ENCODE results near the gene IFNGR1.
"Not testable (repeated sequence)": the region's sequence is repeated elsewhere in the genome, so short reads cannot be mapped to it uniquely, and the experiment has no call there.

Gene IFNGR1

GRCh38 chr6:137210903-137211302, 8.3 kb downstream of the IFNGR1 start:
- peak; percentile 35 for DNase-seq

GRCh38 chr6:137208279-137208678, 10.9 kb downstream of the IFNGR1 start:
- DNase-seq, result no peak

- DNase-seq, result not testable (repeated sequence)
Observed at GRCh38 chr6:137207457-137207856, 11.7 kb downstream of the IFNGR1 start.

- DNase-seq, result peak; percentile 44
Observed at GRCh38 chr6:137206577-137206976, 12.6 kb downstream of the IFNGR1 start.

GRCh38 chr6:137203256-137203655, 15.9 kb downstream of the IFNGR1 start:
- DNase-seq, result no peak

GRCh38 chr6:137202078-137202477, 17.1 kb downstream of the IFNGR1 start:
- no peak for DNase-seq

GRCh38 chr6:137201006-137201405, 18.2 kb downstream of the IFNGR1 start:
- peak; percentile 21 for DNase-seq

- DNase-seq, result no peak
Observed at GRCh38 chr6:137200288-137200687, 18.9 kb downstream of the IFNGR1 start.

- DNase-seq, result no peak
Observed at GRCh38 chr6:137197684-137198645, 21.2 kb downstream of the IFNGR1 start.

GRCh38 chr6:137193256-137194070, 25.7 kb downstream of the IFNGR1 start:
- no peak for DNase-seq

- no peak for DNase-seq
Observed at GRCh38 chr6:137192821-137193220, 26.4 kb downstream of the IFNGR1 start.

GRCh38 chr6:137191670-137192069, 27.5 kb downstream of the IFNGR1 start:
- no peak for DNase-seq

GRCh38 chr6:137191236-137191635, 27.9 kb downstream of the IFNGR1 start:
- no peak for DNase-seq

GRCh38 chr6:137190583-137191094, 28.5 kb downstream of the IFNGR1 start:
- DNase-seq, result peak; percentile 43

- no peak for DNase-seq
Observed at GRCh38 chr6:137188855-137189254, 30.3 kb downstream of the IFNGR1 start.

- no peak for DNase-seq
Observed at GRCh38 chr6:137185290-137185689, 33.9 kb downstream of the IFNGR1 start.

GRCh38 chr6:137182654-137183073, 36.5 kb downstream of the IFNGR1 start:
- no peak for DNase-seq

- peak; percentile 57 for DNase-seq
Observed at GRCh38 chr6:137181891-137182653, 37.1 kb downstream of the IFNGR1 start.

GRCh38 chr6:137177611-137178010, 41.6 kb downstream of the IFNGR1 start:
- no peak for DNase-seq

- no peak for DNase-seq
Observed at GRCh38 chr6:137176729-137177128, 42.5 kb downstream of the IFNGR1 start.

- peak; percentile 53 for DNase-seq
Observed at GRCh38 chr6:137175868-137176245, 43.3 kb downstream of the IFNGR1 start.

GRCh38 chr6:137175157-137175867, 43.9 kb downstream of the IFNGR1 start:
- DNase-seq, result no peak
